Gastroesophageal sphincter (tissue), 2 donors: ENCODE measurements around the gene COA6.
"Not testable (repeated sequence)": the region's sequence is repeated elsewhere in the genome, so short reads cannot be mapped to it uniquely, and the experiment has no call there.

Experiments used
- POLR2A ChIP-seq, 2 donors: fragments of 450-650 bp; IDR thresholded peaks; one replicate each; pipeline ENCODE4 v1.6.1; 2017; ENCODE audit warnings: antibody characterized with exemption in 2 of 2, mild to moderate bottlenecking in 2 of 2, moderate library complexity in 1 of 2
- POLR2AphosphoS5 ChIP-seq: sonication (generic); formaldehyde crosslinking; IDR thresholded peaks from one replicate; pipeline ENCODE4 v1.6.1; 2017; ENCODE audit warnings: antibody characterized with exemption

- TF ChIP-seq POLR2A (IDR thresholded peaks at IDR 0.05); POLR2AphosphoS5: not testable (repeated sequence)
Observed at GRCh38 chr1:234399515-234399914, 26.3 kb downstream of the COA6 start.
